ENCODE data around the gene APOBEC4.
"Not testable (repeated sequence)": the region's sequence is repeated elsewhere in the genome, so short reads cannot be mapped to it uniquely, and the experiment has no call there.

The APOBEC4 gene

GRCh38 chr1:183632964-183633363 lies 20.2 kb downstream of the APOBEC4 start:
- DNase-seq = no peak

DNA sequence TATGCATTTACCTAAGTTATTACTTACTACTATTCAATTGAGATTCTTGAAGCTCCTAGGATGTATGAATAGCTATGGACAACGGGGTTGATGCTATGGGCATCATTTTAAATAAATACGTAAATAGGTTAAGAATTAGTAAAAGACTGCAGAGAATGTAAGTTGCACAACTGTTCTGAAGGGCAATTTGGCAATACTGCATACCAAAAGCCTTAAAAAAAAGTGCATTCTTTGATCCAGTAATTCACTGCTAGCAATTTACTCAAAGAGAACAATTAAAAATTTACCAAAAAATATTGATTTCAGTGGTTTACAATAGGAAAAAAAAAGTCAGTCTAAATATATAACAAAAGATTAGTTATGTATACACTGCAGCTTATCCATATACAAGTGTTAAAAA lies 21.0 kb downstream of the APOBEC4 start:
- DNase-seq = no peak

- no peak for DNase-seq
Measured at GRCh38 chr1:183630748-183631147, 22.4 kb downstream of the APOBEC4 start.

DNA sequence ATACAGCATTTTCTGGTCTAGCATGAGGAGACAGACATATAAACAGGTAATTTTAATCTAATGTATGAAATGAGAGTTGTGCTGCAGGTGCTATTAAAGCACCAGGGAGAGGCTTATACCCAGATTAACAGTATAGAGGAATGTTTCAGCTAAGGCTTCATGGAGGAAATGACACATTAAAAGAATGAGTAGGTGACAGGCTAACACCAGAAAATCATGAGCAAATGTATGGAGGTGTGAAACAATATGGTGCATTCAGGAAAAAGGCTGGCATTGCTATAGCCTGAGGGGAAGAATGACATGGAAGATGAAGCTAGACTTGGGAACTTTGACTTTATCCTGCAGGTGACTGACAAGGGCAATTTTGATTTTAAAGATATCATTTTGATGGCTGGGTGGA lies 24.6 kb downstream of the APOBEC4 start:
- DNase-seq = no peak

- not testable (repeated sequence) for DNase-seq
Measured at GRCh38 chr1:183626236-183626635, 26.9 kb downstream of the APOBEC4 start.

DNA sequence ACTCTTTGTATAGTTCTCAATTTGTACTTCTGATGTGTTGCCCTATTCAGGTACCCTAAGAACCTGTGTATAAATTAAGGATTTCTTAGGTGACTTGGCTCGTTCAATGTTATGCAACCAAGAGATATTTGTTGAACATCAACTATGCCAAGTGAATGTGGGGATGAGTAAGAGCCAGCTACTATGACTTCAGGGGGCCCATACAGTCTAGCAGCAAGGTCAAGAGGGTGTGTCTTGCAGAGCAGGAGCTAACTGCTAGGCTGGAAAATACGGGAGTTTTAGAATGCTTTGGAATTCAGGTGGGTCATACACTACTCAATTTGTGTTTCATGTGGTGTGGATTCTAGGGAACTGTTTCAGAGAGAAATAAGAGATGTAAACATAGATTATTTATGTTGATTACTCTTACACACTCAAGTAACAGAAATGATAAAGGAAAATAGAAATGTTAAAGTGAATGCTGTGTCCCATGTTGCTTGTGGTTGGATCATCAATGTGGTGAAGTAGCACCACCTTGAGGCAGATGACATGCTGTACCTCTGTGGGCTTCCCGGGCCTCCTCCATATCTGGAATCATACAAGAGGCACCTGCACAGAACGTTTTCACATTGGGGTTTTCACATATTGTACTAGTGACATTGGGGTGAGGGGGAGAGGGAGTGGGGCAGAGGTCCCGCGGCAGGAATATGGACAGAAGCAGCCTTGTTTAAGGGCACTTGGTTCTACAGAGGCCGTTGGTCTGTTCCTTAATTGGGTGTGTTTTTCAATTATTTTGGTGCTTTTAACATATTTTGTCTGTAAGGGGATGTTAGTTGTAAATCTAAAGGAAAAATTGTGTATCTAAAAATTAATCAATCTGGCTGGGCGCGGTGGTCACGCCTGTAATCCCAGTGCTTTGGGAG lies 30.0 kb downstream of the APOBEC4 start:
- peak; percentile 12 for DNase-seq

DNA sequence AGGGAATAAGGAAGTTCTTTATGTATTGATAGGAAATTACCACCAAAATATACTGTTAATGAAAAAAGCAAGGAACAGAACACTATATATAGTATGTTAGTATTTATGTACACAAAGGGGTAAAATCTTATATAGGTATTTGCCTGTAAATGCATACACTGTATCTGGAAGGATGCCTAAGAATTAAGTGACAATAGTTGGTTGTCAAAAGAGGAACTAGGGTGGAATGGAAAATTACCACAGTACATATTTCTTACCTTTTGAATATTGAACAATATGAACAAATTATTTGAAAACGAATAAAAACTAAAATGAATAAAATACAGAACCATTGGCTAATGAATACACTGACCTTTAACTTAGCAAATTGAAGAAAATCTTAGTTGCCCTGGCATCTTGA lies 31.1 kb downstream of the APOBEC4 start:
- DNase-seq = no peak

- no peak for DNase-seq
Measured at GRCh38 chr1:183620311-183620710, 32.8 kb downstream of the APOBEC4 start.

DNA sequence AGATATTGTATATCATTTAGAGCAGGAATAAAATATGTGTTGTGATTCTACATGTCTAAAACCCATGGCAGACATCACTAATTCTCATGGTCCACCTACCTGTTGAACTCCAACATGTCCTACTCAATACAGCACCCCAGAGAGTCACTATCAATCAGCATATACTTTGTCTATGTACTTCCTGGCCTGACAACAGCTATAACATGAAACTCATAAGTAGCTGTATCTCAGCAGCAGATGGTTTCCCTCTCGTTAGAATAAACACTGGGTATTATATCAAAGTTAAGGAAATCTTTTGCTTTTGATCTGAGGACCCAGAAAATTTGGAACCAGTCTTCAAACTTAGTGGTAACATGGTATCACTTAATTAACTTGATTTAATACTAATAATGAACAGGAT lies 33.3 kb downstream of the APOBEC4 start:
- DNase-seq = no peak

- DNase-seq = not testable (repeated sequence)
Measured at GRCh38 chr1:183618202-183618601, 34.9 kb downstream of the APOBEC4 start.

GRCh38 chr1:183612975-183613374 lies 40.1 kb downstream of the APOBEC4 start:
- not testable (repeated sequence) for DNase-seq

GRCh38 chr1:183612407-183612806 lies 40.7 kb downstream of the APOBEC4 start:
- no peak for DNase-seq

- no peak for DNase-seq
Measured at GRCh38 chr1:183611021-183611420, 42.1 kb downstream of the APOBEC4 start.

DNA sequence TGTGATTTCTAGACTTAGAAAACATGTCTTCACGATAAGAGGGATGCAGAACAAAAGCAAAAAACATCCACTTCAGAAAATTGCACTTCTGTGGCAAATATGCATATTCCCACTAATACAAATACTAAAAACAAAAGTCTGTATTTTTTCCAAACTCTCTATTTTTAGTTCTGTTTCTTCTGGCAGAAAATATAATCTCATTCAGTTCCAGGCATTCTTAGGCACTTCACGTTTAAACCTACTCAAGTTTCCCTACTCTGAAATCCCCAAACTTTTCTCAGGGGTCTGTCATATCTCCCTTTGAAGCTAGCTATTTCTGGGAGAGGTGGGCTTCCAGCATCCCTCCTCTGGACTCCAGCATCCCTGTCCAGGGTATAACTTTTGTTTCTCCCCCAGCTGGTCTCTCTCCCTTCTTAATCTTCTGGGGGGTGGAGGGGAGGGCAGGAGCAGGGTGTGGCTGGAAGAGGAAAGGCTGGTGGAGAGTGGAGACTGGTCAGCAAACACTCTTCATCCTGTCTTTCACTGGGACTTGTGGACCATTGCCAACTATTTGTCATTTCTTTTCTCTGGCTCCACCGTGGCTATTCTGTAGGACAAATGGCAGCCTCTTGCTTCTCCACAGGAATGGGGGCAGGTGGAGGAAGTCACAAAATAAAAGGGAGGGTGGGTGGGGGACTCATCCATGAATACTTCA lies 43.2 kb downstream of the APOBEC4 start:
- no peak for DNase-seq

DNA sequence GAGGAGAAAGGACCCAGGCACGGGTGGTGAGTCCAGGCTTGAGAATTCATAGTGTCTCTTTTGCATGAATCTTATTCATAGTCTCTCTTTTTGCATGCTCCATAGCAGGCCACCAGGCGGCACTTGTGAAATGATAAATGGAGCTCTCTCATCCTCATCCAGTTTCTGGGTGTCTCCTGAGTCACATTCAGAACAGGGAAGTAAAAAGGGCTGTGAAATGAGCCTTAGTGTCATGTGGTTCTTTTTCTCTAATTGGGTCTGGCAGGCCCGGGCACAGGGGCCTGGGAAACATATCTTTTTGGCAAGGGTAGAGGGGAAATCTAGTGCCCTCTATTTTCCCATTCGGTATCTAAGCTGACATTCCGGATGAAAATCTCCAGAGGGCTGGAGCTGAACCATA lies 43.8 kb downstream of the APOBEC4 start:
- DNase-seq = no peak

DNA sequence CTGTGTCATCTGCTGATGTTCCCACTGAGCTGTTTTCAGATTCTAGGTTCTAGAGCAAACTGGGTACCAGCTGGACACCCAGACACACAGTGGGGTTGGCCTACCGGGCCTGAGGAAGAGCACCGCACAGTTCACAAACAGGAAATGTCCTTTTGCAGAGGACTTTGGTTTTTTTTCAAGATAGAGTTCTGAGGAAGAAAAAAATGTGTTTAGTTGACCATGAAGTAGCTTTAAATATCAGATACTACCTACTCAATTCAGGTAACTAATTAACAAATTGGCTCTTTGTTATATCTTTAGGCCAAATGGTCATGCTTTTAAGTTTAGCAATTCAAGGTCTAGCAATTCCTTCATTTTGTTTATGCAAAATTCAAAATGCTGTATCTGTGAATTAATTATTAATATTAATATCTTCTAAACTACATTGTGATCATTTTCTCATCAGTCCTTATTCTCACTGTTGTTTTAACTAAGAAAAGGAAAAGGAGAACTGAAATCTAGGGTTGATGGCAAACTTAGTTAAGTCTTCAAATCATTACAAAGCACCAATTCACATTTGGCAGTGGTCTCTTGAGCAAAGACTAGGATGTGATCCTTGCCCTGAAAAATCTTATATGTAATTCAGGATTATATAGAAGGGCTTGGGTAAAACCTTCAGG lies 45.7 kb downstream of the APOBEC4 start:
- DNase-seq = no peak

- no peak for DNase-seq
Measured at GRCh38 chr1:183605904-183606303, 47.2 kb downstream of the APOBEC4 start.

GRCh38 chr1:183604815-183605214 lies 48.3 kb downstream of the APOBEC4 start:
- DNase-seq = no peak

GRCh38 chr1:183604038-183604808 lies 48.9 kb downstream of the APOBEC4 start:
- no peak for DNase-seq

GRCh38 chr1:183602510-183602909 lies 50.6 kb downstream of the APOBEC4 start:
- no peak for DNase-seq

DNA sequence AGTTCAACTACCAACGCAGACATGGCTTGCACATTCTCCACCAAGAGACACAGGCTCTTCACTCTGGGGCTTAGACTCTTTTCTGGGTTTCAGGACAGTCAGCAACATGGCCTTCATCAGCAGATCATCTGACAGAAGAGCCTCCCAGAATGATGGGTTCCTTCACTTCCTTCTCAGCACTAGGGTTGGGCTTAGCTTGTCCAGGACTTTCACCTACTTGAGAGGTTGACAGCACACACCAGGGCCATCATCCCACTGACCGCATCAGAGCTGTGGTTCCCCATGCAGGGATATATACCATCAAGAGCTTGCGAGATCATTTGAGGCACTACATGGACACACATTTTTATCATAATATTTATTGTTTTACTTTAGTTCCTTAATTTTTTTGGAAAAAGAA lies 52.5 kb downstream of the APOBEC4 start:
- no peak for DNase-seq

- no peak for DNase-seq
Measured at GRCh38 chr1:183600136-183600535, 53.0 kb downstream of the APOBEC4 start.

GRCh38 chr1:183598386-183598785 lies 54.7 kb downstream of the APOBEC4 start:
- no peak for DNase-seq

Data from T-helper 9 cell (primary cell).